ENCODE measurements around the gene KIF18A.
"Not testable (repeated sequence)": the region's sequence is repeated elsewhere in the genome, so short reads cannot be mapped to it uniquely, and the experiment has no call there.

Gene KIF18A

GRCh38 chr11:28107191-28107749 lies 686 bp downstream of the KIF18A start:
- FAIRE-seq (no peak), DNase-seq (ENCODE audit: insufficient read length, low spot score) (no peak)
- no peak for TF ChIP-seq CTCF (IDR thresholded peaks at IDR 0.05; ENCODE audit: insufficient read depth, missing control alignments)

DNA sequence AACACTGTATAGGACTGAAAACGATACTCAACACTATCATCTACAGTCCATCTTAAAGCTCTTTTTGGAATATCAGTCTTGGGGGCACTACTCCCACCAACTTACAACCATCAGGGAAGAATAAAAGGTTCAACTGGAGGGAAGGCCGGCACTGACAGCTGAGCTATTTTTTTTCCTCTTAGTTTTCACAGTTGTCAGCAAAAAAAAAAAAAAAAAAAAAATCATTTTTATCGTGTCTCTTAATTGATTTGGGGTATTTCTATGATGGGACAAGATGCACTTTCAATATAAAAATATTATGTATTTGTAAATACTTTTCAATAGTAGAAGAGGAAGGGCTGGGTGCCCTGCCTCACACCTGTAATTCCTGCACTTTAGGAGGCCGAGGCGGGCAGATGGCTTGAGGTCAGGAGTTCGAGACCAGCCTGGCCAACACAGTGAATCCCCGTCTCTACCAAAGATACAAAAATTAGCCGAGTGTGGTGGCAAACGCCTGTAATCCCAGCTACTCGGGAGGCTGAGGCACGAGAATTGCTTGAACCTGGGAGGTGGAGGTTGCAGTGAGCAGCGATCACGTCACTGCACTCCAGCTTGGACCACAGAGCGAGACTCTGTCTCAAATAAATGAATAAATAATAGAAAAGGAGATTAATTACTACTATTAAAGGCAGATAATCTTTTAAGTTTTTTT lies 1.5 kb downstream of the KIF18A start:
- DNase-seq (ENCODE audit: insufficient read length, low spot score): no peak
- no peak for FAIRE-seq
- no peak for TF ChIP-seq CTCF (IDR thresholded peaks at IDR 0.05; ENCODE audit: insufficient read depth, missing control alignments)

DNA sequence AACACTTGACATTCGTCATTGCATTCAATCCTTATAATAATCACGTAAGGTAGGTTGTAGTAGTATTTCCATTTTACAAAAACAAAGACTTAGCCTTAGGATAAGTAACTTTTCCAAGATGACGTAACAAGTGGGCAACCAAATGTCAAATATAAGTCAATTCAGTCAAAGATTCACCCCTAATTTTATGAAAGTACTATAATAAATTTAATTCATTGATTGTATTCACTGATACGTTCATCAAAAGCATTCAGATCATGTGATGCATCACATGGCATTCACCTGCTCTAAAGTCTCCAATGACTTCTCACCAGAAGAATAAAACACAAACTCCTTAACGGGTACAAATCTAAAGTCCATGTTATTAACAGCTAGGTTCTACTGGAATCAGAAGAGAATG lies 2.1 kb downstream of the KIF18A start:
- no peak for FAIRE-seq
- no peak for TF ChIP-seq CTCF (IDR thresholded peaks at IDR 0.05; ENCODE audit: insufficient read depth, missing control alignments)

DNA sequence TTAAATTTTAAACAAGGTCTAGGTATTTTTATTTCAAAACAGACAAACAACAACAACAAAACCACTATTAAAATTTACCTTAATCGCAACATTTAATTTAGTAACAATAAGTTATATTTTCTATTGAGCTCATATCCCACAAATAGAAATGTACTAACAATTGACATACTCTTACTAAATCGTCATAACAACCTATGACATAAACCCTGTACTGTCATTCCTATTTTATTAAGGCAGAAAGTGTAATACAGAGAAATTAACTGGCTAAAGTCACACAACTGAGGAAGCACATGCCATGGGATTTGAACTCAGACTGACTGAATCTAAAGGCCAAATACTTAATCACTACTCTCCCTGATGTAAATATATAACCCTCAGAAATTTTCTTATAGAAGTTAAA lies 3.0 kb downstream of the KIF18A start:
- no peak for TF ChIP-seq CTCF (IDR thresholded peaks at IDR 0.05; ENCODE audit: insufficient read depth, missing control alignments)
- FAIRE-seq (no peak), DNase-seq (ENCODE audit: insufficient read length, low spot score) (no peak)

More for the DNA sequence above, 2.1 kb downstream of the KIF18A start:
- DNase-seq (ENCODE audit: insufficient read length, low spot score): no peak

DNA sequence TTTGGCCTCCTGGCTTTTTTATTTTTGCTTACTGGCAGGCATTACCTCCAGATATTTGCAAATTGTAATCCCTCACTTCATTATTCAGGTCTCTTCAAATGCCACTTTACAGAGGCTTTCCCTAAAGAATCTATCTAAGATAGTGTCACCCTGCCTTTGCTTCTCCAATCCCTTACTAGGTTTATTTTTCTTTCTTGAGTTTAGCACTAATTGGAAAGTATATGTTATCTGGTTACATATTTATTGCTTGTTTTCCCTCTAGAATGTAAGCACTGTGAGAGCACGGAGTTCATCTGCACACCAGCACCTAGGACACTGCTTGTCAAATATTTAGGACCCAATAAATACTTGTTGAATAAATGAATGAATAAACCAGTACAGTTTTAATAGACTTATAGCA lies 3.5 kb downstream of the KIF18A start:
- no peak for TF ChIP-seq CTCF (IDR thresholded peaks at IDR 0.05; ENCODE audit: insufficient read depth, missing control alignments)
- no peak for DNase-seq (ENCODE audit: insufficient read length, low spot score)
- no peak for FAIRE-seq

- FAIRE-seq; DNase-seq (ENCODE audit: insufficient read length, low spot score): not testable (repeated sequence)
Observed at GRCh38 chr11:28102300-28102699, 5.7 kb downstream of the KIF18A start.

DNA sequence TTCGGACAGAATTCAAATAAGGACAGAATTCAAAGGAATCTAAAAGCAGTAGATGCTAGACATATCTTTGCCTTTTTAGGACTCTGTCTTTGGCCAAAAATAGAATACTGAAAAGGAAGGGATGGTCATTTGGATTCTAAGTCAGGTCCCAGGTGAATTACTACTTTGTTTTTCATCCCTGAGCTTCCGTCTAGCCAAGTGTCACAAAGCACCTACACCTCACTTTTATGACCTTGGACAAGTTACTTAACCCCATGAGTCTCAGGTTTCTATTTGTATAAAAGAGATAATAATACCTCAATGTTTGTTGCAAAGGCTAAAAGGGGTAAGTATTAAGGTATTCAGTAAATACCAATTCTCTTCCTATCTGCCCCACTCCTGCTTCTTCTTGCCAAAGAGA lies 7.3 kb downstream of the KIF18A start:
- no peak for TF ChIP-seq CTCF (IDR thresholded peaks at IDR 0.05; ENCODE audit: insufficient read depth, missing control alignments)
- FAIRE-seq (no peak), DNase-seq (ENCODE audit: insufficient read length, low spot score) (no peak)

All from D721Med (cell line).